ENCODE data around the gene LPAR6. TPM values are rescaled to one million over a fixed set of nuclear protein-coding genes. Genes with fewer than 3 reads are reported as not detected.
A peak's percentile ranks its signal among the peaks of the same experiment; 100 is the strongest.

LPAR6 gene
- total and polyA plus RNA-seq, 4 experiments from 2014 or later = 69.1 to 134 (median 90.1) TPM

DNA sequence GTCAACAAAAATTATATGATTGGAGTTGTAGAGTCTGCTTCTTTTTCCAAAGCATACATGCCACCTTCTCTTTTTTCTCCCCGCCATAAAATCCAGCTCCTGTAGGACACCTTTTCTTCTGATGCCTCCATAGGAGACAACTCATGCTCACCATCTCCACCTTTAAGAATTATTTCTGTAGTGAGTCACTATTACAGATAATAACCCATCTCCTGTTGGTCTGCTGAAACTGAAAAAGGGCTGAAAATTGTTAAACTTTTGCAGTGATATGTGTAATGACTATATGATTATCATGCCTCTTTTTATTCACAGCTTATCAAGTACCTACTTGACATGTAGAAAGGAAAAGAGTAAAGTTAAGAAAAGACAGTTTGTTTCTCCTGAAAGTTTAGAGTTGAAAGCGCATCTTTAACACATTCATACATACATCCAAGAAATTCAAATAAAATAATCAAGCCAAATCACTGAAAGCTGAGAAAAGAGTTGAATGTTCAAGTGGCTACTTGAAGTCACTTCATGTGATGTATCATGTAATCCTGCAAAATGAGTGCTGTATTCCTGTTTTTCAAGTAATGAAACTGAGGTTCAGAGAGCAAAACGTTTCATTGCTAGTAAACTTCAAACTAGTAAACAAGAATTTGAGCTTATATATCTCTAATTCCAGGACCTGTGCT is 35.5 kb upstream of the LPAR6 start:
- H3K27me3 Mint-ChIP-seq = no peaks in the 10 kb centered on the region
- H3K9me3 Mint-ChIP-seq = peaks cover 0 to 24% (median 15%) of the 10 kb centered on the region in 8 donors
- peaks cover 16 to 40% (median 30%) of the 10 kb centered on the region in 4 donors for H3K4me1 Mint-ChIP-seq
- ChIA-PET CTCF (ENCODE audit: partially characterized antibody) (interaction anchor here (0.9 kb wide), 1 partner anchor 12 kb away, joined by 3 read pairs; no protein-coding TSS in a partner anchor), POLR2A (ENCODE audit: partially characterized antibody) (interaction anchor here (0.9 to 1.5 kb wide), 4 partner anchors 47 to 132 kb away, joined by 3 to 4 read pairs (median 3); no protein-coding TSS in a partner anchor)
- intact Hi-C loops (cut with micrococcal nuclease) = loop anchor here (5.0 kb wide), 1 partner anchor 36 kb away; the partner anchor contains the start of gene LPAR6
- peaks cover 19 to 26% of the 10 kb centered on the region in 2 donors for H3K36me3 Mint-ChIP-seq
- H3K27ac ChIP-seq (ENCODE audit: low read depth, low read length) = no peak overlapping the region
- no peaks in the 10 kb centered on the region for H3K36me3 ChIP-seq (ENCODE audit: insufficient read depth, low read length)
- H3K9me3 ChIP-seq (ENCODE audit: control insufficient read depth in 1 of 2, low read length in 2 of 2) = no peaks in the 10 kb centered on the region
- no peak for DNase-seq
- H3K4me1 ChIP-seq (ENCODE audit: insufficient read depth, low read length) = peaks cover 37% of the 10 kb centered on the region
- peak overlapping the region; percentile 66 to 83 (median 79) for H3K4me3 Mint-ChIP-seq
- peak overlapping the region; percentile 19 to 80 (median 39) for H3K27ac Mint-ChIP-seq
- no peaks in the 10 kb centered on the region for H3K27me3 ChIP-seq (ENCODE audit: insufficient read depth, low read length)
- H3K4me3 ChIP-seq (ENCODE audit: low read length in 2 of 2) = no peak overlapping the region

DNA sequence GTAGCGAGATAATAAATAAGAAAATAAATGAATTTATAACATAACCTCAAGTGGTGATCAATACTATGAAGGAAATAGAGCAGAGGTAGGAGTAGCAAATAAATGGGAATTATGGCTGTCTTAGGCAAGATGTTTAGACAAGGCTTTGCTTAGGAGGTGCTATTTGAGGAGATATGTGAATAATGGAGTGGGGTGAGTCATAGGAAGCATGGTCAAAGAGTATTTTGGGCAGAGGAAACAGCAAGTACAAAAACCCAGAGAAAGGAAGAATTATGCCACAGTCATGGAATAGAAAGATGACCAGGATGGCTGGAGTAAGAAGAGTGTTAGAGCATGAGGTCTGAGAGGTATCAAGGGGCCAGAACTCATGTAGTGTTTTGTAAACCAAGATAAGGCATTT is 33.6 kb upstream of the LPAR6 start:
- Histone ChIP-seq H3K4me3 (ENCODE audit: low read length in 2 of 2) (no peak overlapping the region), H3K27me3 (ENCODE audit: insufficient read depth, low read length) (no peaks in the 10 kb centered on the region), H3K27ac (ENCODE audit: low read depth, low read length) (no peak overlapping the region), H3K36me3 (ENCODE audit: insufficient read depth, low read length) (no peaks in the 10 kb centered on the region), H3K4me1 (ENCODE audit: insufficient read depth, low read length) (peaks cover 39% of the 10 kb centered on the region), H3K9me3 (ENCODE audit: control insufficient read depth in 1 of 2, low read length in 2 of 2) (no peaks in the 10 kb centered on the region)
- Mint-ChIP-seq H3K27me3 (no peaks in the 10 kb centered on the region), H3K9me3 (peaks cover 0 to 13% (median 9%) of the 10 kb centered on the region in 8 donors), H3K27ac (no peak overlapping the region), H3K4me1 (peaks cover 16 to 40% (median 32%) of the 10 kb centered on the region in 4 donors), H3K4me3 (no peak overlapping the region), H3K36me3 (peaks cover 4 to 9% of the 10 kb centered on the region in 2 donors)
- ChIA-PET CTCF (ENCODE audit: partially characterized antibody) (no interaction called here), POLR2A (ENCODE audit: partially characterized antibody) (no interaction called here)
- intact Hi-C loops (cut with micrococcal nuclease) = loop anchor here (2.0 to 5.0 kb wide), 2 partner anchors 14 to 34 kb away; partner anchors contain the start of gene LPAR6
- DNase-seq = no peak

DNA sequence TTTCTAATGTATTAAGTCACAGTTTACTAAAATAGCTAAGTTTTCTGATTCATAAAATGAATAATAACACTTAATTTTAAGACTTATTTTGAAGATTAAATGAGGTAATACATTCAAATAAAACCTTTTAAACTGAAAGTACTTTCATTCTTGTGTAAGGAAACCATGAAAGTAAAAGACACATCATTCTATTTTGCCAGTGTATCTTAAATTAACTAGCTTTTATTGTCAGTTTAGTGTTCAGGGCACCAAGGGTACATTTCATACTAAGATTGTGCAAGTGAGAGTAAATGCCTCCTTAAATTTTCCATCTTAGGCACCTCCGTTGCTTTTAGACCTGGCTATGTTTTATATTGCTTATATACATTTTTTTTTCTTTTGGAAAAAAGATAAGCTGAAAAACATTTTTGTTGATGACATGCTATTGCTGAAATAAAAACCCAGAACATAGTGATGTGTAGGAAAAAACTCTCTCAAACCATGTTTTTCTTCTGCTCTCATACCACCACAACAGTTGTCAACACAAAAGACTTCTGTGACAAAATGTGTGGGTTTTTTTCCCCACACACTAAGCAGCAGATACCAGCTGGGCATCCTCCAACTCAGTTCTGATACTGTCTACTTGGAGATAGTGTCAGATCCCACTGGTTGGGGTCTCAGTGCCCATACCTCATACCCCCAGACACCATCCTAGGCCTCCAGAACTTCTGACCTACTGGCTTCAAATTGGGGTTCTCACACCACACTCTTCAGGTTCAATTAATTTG is 30.7 kb upstream of the LPAR6 start:
- Mint-ChIP-seq H3K27ac (peak overlapping the region in 5 of 7 donors; percentile 46 to 89 (median 77)), H3K36me3 (peaks cover 0 to 4% of the 10 kb centered on the region in 2 donors), H3K4me1 (peaks cover 19 to 30% (median 23%) of the 10 kb centered on the region in 4 donors), H3K27me3 (no peaks in the 10 kb centered on the region), H3K9me3 (peaks cover 0 to 2% (median 0%) of the 10 kb centered on the region in 8 donors), H3K4me3 (peak overlapping the region in 7 of 8 donors; percentile 17 to 82 (median 64))
- Histone ChIP-seq H3K27ac (ENCODE audit: low read depth, low read length) (no peak overlapping the region), H3K27me3 (ENCODE audit: insufficient read depth, low read length) (no peaks in the 10 kb centered on the region), H3K9me3 (ENCODE audit: control insufficient read depth in 1 of 2, low read length in 2 of 2) (no peaks in the 10 kb centered on the region), H3K36me3 (ENCODE audit: insufficient read depth, low read length) (no peaks in the 10 kb centered on the region), H3K4me1 (ENCODE audit: insufficient read depth, low read length) (peaks cover 27% of the 10 kb centered on the region), H3K4me3 (ENCODE audit: low read length in 2 of 2) (no peak overlapping the region)
- DNase-seq = no peak
- CTCF ChIA-PET (ENCODE audit: partially characterized antibody) = interaction anchor here (1.9 kb wide), 1 partner anchor 137 kb away, joined by 6 read pairs; no protein-coding TSS in a partner anchor
- POLR2A ChIA-PET (ENCODE audit: partially characterized antibody) = interaction anchor here (0.6 to 2.1 kb wide), 9 partner anchors 9 to 406 kb away, joined by 3 to 6 read pairs (median 4); partner anchors contain the start of genes LPAR6, NUDT15 and RCBTB2
- intact Hi-C loops (cut with micrococcal nuclease) = no loop called here

DNA sequence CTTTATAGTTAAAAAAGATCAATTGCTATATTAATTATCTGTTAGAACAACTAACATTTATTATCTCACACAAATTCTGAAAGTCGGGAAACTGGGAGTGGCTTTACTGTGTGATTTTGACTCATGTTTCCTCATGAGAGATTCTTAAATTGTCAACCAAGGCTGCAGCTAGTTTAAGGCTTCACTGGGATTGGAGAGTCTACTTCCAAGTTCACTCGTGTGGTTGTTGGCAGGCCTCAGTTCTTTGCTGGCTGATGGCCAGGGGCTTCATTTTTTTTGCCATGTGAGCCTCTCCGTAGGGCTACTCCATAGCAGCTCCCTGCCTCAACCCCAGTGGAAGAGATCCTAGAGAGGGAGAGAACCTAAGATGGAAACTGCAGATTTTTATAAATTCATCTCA is 24.5 kb upstream of the LPAR6 start:
- intact Hi-C loops (cut with micrococcal nuclease) = no loop called here
- Mint-ChIP-seq H3K4me3 (peak overlapping the region in 2 of 8 donors; percentile 46 to 62), H3K36me3 (peaks cover 0 to 8% of the 10 kb centered on the region in 2 donors), H3K9me3 (peaks cover 0 to 2% (median 0%) of the 10 kb centered on the region in 8 donors), H3K27ac (peak overlapping the region in 3 of 7 donors; percentile 32 to 44 (median 42)), H3K4me1 (peaks cover 30 to 43% (median 36%) of the 10 kb centered on the region in 4 donors), H3K27me3 (no peaks in the 10 kb centered on the region)
- Histone ChIP-seq H3K4me1 (ENCODE audit: insufficient read depth, low read length) (peaks cover 46% of the 10 kb centered on the region), H3K9me3 (ENCODE audit: control insufficient read depth in 1 of 2, low read length in 2 of 2) (no peaks in the 10 kb centered on the region), H3K36me3 (ENCODE audit: insufficient read depth, low read length) (no peaks in the 10 kb centered on the region), H3K27me3 (ENCODE audit: insufficient read depth, low read length) (no peaks in the 10 kb centered on the region), H3K27ac (ENCODE audit: low read depth, low read length) (no peak overlapping the region), H3K4me3 (ENCODE audit: low read length in 2 of 2) (no peak overlapping the region)
- DNase-seq = no peak
- ChIA-PET POLR2A (ENCODE audit: partially characterized antibody) (interaction anchor here (1.2 kb wide), 2 partner anchors 36 to 55 kb away, joined by 3 read pairs; no protein-coding TSS in a partner anchor), CTCF (ENCODE audit: partially characterized antibody) (no interaction called here)

- H3K27me3 ChIP-seq (ENCODE audit: insufficient read depth, low read length) = no peaks in the 10 kb centered on the region
- Mint-ChIP-seq H3K4me1 (peaks cover 35 to 49% (median 41%) of the 10 kb centered on the region in 4 donors), H3K27me3 (no peaks in the 10 kb centered on the region), H3K27ac (peak overlapping the region; percentile 36 to 86 (median 65)), H3K9me3 (peaks cover 0 to 2% (median 0%) of the 10 kb centered on the region in 8 donors), H3K4me3 (peak overlapping the region in 6 of 8 donors; percentile 52 to 82 (median 66)), H3K36me3 (peaks cover 0 to 8% of the 10 kb centered on the region in 2 donors)
- no peak for DNase-seq
- H3K36me3 ChIP-seq (ENCODE audit: insufficient read depth, low read length) = no peaks in the 10 kb centered on the region
- H3K4me3 ChIP-seq (ENCODE audit: low read length in 2 of 2) = no peak overlapping the region
- H3K9me3 ChIP-seq (ENCODE audit: control insufficient read depth in 1 of 2, low read length in 2 of 2) = no peaks in the 10 kb centered on the region
- intact Hi-C loops (cut with micrococcal nuclease) = no loop called here
- ChIA-PET CTCF (ENCODE audit: partially characterized antibody) (no interaction called here), POLR2A (ENCODE audit: partially characterized antibody) (interaction anchor here (1.2 kb wide), 2 partner anchors 36 to 56 kb away, joined by 3 read pairs; no protein-coding TSS in a partner anchor)
- peaks cover 51% of the 10 kb centered on the region for H3K4me1 ChIP-seq (ENCODE audit: insufficient read depth, low read length)
- no peak overlapping the region for H3K27ac ChIP-seq (ENCODE audit: low read depth, low read length)
These were observed 23.9 kb upstream of the LPAR6 start for GRCh38 chr13:48436661-48437288.

DNA sequence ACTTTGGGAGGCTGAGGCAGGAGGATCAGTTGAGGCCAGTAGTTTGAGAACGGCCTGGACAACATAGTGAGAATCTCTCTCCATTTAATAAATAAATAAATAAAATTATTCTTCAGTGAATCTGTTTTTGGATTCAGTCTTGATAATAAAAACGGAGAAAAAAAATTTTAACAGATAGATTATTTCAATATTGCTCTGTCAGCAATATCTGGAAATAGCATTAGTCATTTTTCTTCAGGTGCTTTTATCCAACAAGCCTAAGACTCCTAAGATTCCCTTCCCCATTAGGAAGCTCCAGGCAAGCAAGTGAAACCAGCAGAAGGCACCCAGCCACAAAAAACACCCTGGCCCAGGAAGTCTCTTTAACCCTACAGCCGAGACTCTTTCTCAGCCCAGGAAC is 21.3 kb upstream of the LPAR6 start:
- H3K27me3 ChIP-seq (ENCODE audit: insufficient read depth, low read length) = no peaks in the 10 kb centered on the region
- H3K9me3 ChIP-seq (ENCODE audit: control insufficient read depth in 1 of 2, low read length in 2 of 2) = no peaks in the 10 kb centered on the region
- ChIA-PET CTCF (ENCODE audit: partially characterized antibody) (no interaction called here), POLR2A (ENCODE audit: partially characterized antibody) (interaction anchor here (1.4 kb wide), 1 partner anchor 9 kb away, joined by 6 read pairs; no protein-coding TSS in a partner anchor)
- Mint-ChIP-seq H3K27ac (peak overlapping the region in 6 of 7 donors; percentile 20 to 79 (median 54)), H3K4me3 (peak overlapping the region in 5 of 8 donors; percentile 29 to 59 (median 43)), H3K36me3 (peaks cover 1 to 8% of the 10 kb centered on the region in 2 donors), H3K9me3 (peaks cover 0 to 2% (median 0%) of the 10 kb centered on the region in 8 donors), H3K4me1 (peaks cover 45 to 68% (median 57%) of the 10 kb centered on the region in 4 donors), H3K27me3 (no peaks in the 10 kb centered on the region)
- H3K4me3 ChIP-seq (ENCODE audit: low read length in 2 of 2) = no peak overlapping the region
- H3K36me3 ChIP-seq (ENCODE audit: insufficient read depth, low read length) = no peaks in the 10 kb centered on the region
- no peak overlapping the region for H3K27ac ChIP-seq (ENCODE audit: low read depth, low read length)
- no peak for DNase-seq
- intact Hi-C loops (cut with micrococcal nuclease) = no loop called here
- peaks cover 71% of the 10 kb centered on the region for H3K4me1 ChIP-seq (ENCODE audit: insufficient read depth, low read length)

Measured in CD4-positive, alpha-beta memory T cell (primary cell).